H1 (cell line): Measurements from ENCODE around the gene TMEM181. TPM values are rescaled to one million over a fixed set of nuclear protein-coding genes. Genes with fewer than 3 reads are reported as not detected.

ENCODE experiments used
- CHD7 ChIP-seq: fragments of 300-600 bp; sonication (generic); IDR thresholded peaks from 2 replicates; pipeline ENCODE4 v1.7.1; 2012; ENCODE audit warnings: low read length, moderate library complexity, mild to moderate bottlenecking, inconsistent platforms; ENCODE audit not compliant: insufficient replicate concordance
- RFX5 ChIP-seq: IDR thresholded peaks from 2 replicates; pipeline ENCODE4 v1.6.1; 2011; ENCODE audit warnings: low read depth, low read length, improper control_type of control experiment, borderline replicate concordance
- polyA plus RNA-seq, 7 experiments: library from polyadenylated mRNA; depleted of rRNA in 3 of 7; stranded (reverse) in 5 of 7; unstranded in 2 of 7; fragments of >200 nt in 5 of 7; fragments of 200-250 nt in 2 of 7; gene quantifications; 1 replicate in 5 of 7; 2 replicates in 1 of 7; 4 replicates in 1 of 7; pipeline versions ENCODE4 v1.2.1 to v1.2.3, GENCODE V29; 2011 to 2013; ENCODE audit warnings: missing spikeins in 2 of 7, mixed read lengths in 2 of 7
- total RNA-seq: library from RNA; stranded (reverse); fragmentation: NEBNext Ultra II Directional; extraction: Animal tissue kit (Norgen Biotek cat#: 25700); gene quantifications from 2 replicates; pipeline ENCODE4 v1.2.1, GENCODE V29; 2021

The TMEM181 gene
- total and polyA plus RNA-seq, 2 of the 8 experiments (the other 6 are each of a cell fraction or from before 2014, with no cell fraction given) = 8.6 to 19.0 TPM

GRCh38 chr6:158528826-158529225 lies 31.1 kb upstream of the TMEM181 start (continued):
- TF ChIP-seq CHD7 (no peak), RFX5 (no peak)
- TF ChIP-seq, all 59 proteins: peak for 0
